DOHH2 (cell line): ENCODE results near the gene KCNJ4.
"Not testable (repeated sequence)": the region's sequence is repeated elsewhere in the genome, so short reads cannot be mapped to it uniquely, and the experiment has no call there.

Experiments used
- EZH2phosphoT487 ChIP-seq: fragments of 200-600 bp; sonication (generic); IDR thresholded peaks from 2 replicates; pipeline ENCODE4 v1.6.1; 2017; ENCODE audit warnings: borderline replicate concordance, mild to moderate bottlenecking, antibody characterized with exemption, low read length, moderate library complexity, mixed read lengths
- TF ChIP-seq, protein P1 (sequence below): fragments of 200-600 bp; sonication (generic); IDR thresholded peaks from one replicate; pipeline ENCODE4 v1.5.1; 2014; ENCODE audit warnings: antibody characterized with exemption, mild to moderate bottlenecking, low read depth, low read length; ENCODE audit not compliant: poor library complexity, severe bottlenecking

DNA sequence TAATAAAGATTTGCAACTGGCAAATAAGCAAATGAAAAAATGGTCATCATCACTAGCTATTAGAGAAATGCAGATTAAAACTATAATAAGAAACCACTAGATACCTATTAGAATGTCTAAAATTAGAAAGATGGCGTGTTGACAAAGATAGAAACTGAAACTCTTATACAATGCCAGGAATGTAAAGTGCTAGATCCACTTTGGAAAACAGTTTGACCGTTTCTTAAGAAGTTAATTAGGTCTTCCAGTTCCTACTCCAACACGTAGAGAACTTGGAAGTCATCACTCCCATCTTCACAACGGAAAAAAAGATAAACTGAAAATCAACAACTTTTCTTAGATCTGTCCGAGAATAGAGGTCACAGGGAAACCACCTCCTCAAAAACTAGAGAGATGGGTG lies 68.1 kb downstream of the KCNJ4 start:
- TF ChIP-seq, protein P1, sequence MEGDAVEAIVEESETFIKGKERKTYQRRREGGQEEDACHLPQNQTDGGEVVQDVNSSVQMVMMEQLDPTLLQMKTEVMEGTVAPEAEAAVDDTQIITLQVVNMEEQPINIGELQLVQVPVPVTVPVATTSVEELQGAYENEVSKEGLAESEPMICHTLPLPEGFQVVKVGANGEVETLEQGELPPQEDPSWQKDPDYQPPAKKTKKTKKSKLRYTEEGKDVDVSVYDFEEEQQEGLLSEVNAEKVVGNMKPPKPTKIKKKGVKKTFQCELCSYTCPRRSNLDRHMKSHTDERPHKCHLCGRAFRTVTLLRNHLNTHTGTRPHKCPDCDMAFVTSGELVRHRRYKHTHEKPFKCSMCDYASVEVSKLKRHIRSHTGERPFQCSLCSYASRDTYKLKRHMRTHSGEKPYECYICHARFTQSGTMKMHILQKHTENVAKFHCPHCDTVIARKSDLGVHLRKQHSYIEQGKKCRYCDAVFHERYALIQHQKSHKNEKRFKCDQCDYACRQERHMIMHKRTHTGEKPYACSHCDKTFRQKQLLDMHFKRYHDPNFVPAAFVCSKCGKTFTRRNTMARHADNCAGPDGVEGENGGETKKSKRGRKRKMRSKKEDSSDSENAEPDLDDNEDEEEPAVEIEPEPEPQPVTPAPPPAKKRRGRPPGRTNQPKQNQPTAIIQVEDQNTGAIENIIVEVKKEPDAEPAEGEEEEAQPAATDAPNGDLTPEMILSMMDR: not testable (repeated sequence)
- TF ChIP-seq EZH2phosphoT487: not testable (repeated sequence)
